Measurements from ENCODE around the gene STARD6. TPM values are rescaled to one million over a fixed set of nuclear protein-coding genes. Genes with fewer than 3 reads are reported as not detected.

STARD6 gene
- total and polyA plus RNA-seq, 8 donors, result not detected

DNA sequence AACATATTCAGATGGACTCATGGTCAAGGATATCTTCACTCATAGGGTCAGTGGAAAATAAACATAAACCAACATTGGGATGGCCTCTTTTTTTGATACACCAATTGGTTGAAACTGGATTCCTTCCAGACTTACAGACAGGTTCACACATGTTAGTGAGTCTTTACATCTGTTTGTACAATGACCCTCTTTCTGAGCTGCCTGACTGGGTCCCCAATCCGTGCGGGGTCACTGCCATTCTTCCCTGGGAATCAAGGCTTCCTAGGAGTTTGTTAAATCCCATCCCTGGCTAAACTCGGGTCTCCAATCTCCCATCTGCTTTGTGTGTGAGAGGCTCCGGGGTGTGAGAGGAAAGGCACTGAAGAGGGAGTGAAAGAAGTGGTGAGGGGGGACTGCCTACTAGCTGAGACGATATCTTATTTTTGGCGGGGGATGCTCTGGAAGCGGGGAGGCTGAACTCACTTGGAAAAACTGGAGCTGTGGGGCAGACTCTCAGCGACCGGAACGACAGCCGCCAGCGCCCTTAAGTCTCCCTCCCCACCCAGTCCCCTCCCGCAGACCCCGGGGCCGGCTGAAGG is 487 bp downstream of the STARD6 start:
- DNase-seq, result no peak
- Histone ChIP-seq H3K27me3 (peaks cover 0 to 4% (median 0%) of the 10 kb centered on the region in 3 donors), H3K9me3 (peaks cover 0 to 5% (median 0%) of the 10 kb centered on the region in 4 donors), H3K27ac (peak overlapping the region; percentile 22 to 77 (median 74)), H3K36me3 (peaks cover 0 to 4% (median 0%) of the 10 kb centered on the region in 4 donors), H3K4me3 (peak overlapping the region; percentile 60 to 97 (median 78)), H3K4me1 (peaks cover 0 to 18% (median 15%) of the 10 kb centered on the region in 4 donors)
- WGBS, 5 donors, result 3 to 7% (median 4%) methylated on average over 12 to 15 of the region's 15 CpGs
- intact Hi-C loops (cut with DNase I; ENCODE audit: low total_unique reads), result no loop called here
- TF ChIP-seq, protein P1, sequence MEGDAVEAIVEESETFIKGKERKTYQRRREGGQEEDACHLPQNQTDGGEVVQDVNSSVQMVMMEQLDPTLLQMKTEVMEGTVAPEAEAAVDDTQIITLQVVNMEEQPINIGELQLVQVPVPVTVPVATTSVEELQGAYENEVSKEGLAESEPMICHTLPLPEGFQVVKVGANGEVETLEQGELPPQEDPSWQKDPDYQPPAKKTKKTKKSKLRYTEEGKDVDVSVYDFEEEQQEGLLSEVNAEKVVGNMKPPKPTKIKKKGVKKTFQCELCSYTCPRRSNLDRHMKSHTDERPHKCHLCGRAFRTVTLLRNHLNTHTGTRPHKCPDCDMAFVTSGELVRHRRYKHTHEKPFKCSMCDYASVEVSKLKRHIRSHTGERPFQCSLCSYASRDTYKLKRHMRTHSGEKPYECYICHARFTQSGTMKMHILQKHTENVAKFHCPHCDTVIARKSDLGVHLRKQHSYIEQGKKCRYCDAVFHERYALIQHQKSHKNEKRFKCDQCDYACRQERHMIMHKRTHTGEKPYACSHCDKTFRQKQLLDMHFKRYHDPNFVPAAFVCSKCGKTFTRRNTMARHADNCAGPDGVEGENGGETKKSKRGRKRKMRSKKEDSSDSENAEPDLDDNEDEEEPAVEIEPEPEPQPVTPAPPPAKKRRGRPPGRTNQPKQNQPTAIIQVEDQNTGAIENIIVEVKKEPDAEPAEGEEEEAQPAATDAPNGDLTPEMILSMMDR (IDR thresholded peaks at IDR 0.05), result no peak
- TF ChIP-seq POLR2A (IDR thresholded peaks at IDR 0.05) (no peak), POLR2AphosphoS5 (IDR thresholded peaks at IDR 0.05) (no peak), EP300 (IDR thresholded peaks at IDR 0.05) (no peak)

GRCh38 chr18:54351186-54351585 is 6.5 kb downstream of the STARD6 start:
- no peak for DNase-seq
- WGBS, 5 donors, result 82 to 96% (median 91%) methylated on average over 1 of the region's 1 CpG
- intact Hi-C loops (cut with DNase I; ENCODE audit: low total_unique reads), result no loop called here
- no peak for TF ChIP-seq POLR2A (IDR thresholded peaks at IDR 0.05)
- Histone ChIP-seq H3K4me1 (no peaks in the 10 kb centered on the region), H3K36me3 (no peaks in the 10 kb centered on the region), H3K4me3 (no peak overlapping the region), H3K27me3 (peaks cover 0 to 6% (median 0%) of the 10 kb centered on the region in 3 donors), H3K9me3 (peaks cover 0 to 5% (median 0%) of the 10 kb centered on the region in 4 donors), H3K27ac (no peak overlapping the region)

- DNase-seq, result no peak
- H3K4me1 ChIP-seq, result no peaks in the 10 kb centered on the region
- peaks cover 0 to 6% (median 2%) of the 10 kb centered on the region in 4 donors for H3K9me3 ChIP-seq
- no peak for TF ChIP-seq EP300 (IDR thresholded peaks at IDR 0.05)
- no peak for TF ChIP-seq POLR2AphosphoS5 (IDR thresholded peaks at IDR 0.05)
- no peak for TF ChIP-seq POLR2A (IDR thresholded peaks at IDR 0.05)
- TF ChIP-seq, protein P1 (IDR thresholded peaks at IDR 0.05), result no peak
- no peaks in the 10 kb centered on the region for H3K27me3 ChIP-seq
- 82 to 90% (median 87%) methylated on average over 4 of the region's 4 CpGs for WGBS, 5 donors
- H3K36me3 ChIP-seq, result no peaks in the 10 kb centered on the region
- H3K27ac ChIP-seq, result no peak overlapping the region
- H3K4me3 ChIP-seq, result no peak overlapping the region
- intact Hi-C loops (cut with DNase I; ENCODE audit: low total_unique reads), result no loop called here
Observed at GRCh38 chr18:54338230-54338629, 19.4 kb downstream of the STARD6 start.

DNA sequence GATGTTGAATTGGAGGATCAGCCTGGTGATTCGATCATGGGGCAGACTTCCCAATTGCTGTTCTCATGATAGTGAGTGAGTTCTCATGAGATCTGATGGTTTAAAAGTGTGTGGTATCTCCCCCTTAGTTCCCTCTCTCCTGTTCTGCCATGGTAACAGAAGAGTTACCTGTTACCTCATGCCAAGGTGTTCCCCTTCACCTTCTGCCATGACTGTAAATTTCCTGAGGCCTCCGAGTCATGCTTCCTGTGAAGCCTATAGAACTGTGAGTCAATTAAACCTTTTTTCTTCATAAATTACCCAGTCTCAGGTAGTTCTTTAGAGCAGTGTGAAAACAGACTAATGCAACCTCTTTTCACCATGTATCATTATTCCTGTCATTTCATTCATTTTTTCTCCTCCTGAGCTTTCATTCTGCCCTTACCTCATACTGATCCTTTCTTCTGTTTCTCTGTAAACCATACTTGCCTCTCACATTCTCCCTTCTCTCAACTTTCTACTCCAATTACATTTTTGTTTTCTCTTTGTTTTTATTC is 22.0 kb downstream of the STARD6 start:
- H3K27me3 ChIP-seq, result no peaks in the 10 kb centered on the region
- H3K4me1 ChIP-seq, result no peaks in the 10 kb centered on the region
- DNase-seq, result no peak
- TF ChIP-seq POLR2AphosphoS5 (IDR thresholded peaks at IDR 0.05) (no peak), POLR2A (IDR thresholded peaks at IDR 0.05) (no peak), EP300 (IDR thresholded peaks at IDR 0.05) (no peak)
- TF ChIP-seq, protein P1 (IDR thresholded peaks at IDR 0.05), result no peak
- H3K9me3 ChIP-seq, result no peaks in the 10 kb centered on the region
- intact Hi-C loops (cut with DNase I; ENCODE audit: low total_unique reads), result no loop called here
- 77 to 96% (median 93%) methylated on average over 2 of the region's 2 CpGs for WGBS, 5 donors
- no peaks in the 10 kb centered on the region for H3K36me3 ChIP-seq
- no peak overlapping the region for H3K27ac ChIP-seq
- H3K4me3 ChIP-seq, result no peak overlapping the region
